ENCODE data around the gene RINL.

The RINL gene

DNA sequence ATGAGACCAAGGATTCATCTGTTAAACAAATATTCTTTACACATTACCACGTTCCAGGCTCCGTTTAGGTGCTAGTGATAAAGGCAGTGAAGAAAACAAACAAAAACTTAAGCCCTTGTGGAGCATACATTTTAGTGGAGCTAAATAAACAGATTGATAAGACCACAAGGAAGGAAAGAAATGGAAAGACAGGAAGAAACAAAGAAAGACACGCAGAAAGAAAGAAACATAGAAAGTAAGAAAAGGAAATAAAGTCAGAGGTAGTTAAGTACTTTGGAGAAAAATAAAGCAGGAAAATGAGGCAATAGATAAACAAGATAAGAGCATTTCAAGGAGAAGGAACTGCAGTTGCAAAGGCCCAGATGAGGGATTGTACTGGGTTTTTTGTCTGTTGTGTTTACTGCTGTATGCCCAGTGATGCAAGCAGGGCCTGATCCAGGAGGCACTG is 22.7 kb upstream of the RINL start:
- H2AFZ ChIP-seq = no peak overlapping the region
- H3K4me1 ChIP-seq = peaks cover 5% of the 10 kb centered on the region
- H3K4me3 ChIP-seq (ENCODE audit: low read depth, low read length) = peak overlapping the region; percentile 93
- TF ChIP-seq, protein P1, sequence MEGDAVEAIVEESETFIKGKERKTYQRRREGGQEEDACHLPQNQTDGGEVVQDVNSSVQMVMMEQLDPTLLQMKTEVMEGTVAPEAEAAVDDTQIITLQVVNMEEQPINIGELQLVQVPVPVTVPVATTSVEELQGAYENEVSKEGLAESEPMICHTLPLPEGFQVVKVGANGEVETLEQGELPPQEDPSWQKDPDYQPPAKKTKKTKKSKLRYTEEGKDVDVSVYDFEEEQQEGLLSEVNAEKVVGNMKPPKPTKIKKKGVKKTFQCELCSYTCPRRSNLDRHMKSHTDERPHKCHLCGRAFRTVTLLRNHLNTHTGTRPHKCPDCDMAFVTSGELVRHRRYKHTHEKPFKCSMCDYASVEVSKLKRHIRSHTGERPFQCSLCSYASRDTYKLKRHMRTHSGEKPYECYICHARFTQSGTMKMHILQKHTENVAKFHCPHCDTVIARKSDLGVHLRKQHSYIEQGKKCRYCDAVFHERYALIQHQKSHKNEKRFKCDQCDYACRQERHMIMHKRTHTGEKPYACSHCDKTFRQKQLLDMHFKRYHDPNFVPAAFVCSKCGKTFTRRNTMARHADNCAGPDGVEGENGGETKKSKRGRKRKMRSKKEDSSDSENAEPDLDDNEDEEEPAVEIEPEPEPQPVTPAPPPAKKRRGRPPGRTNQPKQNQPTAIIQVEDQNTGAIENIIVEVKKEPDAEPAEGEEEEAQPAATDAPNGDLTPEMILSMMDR (IDR thresholded peaks at IDR 0.05) = no peak
- H3K36me3 ChIP-seq (ENCODE audit: control insufficient read depth, insufficient read depth, low read length) = no peaks in the 10 kb centered on the region
- no peaks in the 10 kb centered on the region for H3K27me3 ChIP-seq (ENCODE audit: control insufficient read depth, insufficient read depth, low read length)
- no peak overlapping the region for H3K27ac ChIP-seq
- H3K9me3 ChIP-seq (ENCODE audit: control insufficient read depth, low read length) = no peaks in the 10 kb centered on the region
- peak overlapping the region; percentile 95 for H3K4me2 ChIP-seq (ENCODE audit: low read length)
- no peak overlapping the region for H3K9ac ChIP-seq
- H3K79me2 ChIP-seq = peaks cover 9% of the 10 kb centered on the region

DNA sequence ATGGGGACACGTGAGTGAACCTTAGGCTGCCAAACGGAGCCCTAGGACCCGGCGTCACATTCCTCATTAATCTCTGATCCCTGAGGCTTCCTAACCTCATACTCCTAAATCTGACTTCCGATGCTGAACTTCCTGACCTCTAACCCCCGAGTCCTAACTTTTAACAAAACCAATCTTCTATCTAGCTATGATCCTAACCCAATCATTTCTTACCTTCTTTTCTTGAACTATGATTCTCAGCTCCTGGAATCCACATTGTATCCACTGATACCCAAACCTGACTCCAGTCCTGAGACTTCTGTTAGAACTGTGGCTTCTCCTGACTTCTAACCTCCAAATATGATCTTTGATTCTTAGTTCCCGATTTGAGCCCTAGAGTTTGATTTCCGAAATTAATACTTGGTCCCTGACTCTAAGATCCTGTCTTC is 22.1 kb upstream of the RINL start:
- Histone ChIP-seq H3K9ac (no peak overlapping the region), H3K27ac (peak overlapping the region; percentile 68), H3K27me3 (ENCODE audit: control insufficient read depth, insufficient read depth, low read length) (no peaks in the 10 kb centered on the region), H3K4me3 (ENCODE audit: low read depth, low read length) (peak overlapping the region; percentile 93), H3K36me3 (ENCODE audit: control insufficient read depth, insufficient read depth, low read length) (no peaks in the 10 kb centered on the region), H2AFZ (peak overlapping the region; percentile 82), H3K4me2 (ENCODE audit: low read length) (peak overlapping the region; percentile 95), H3K9me3 (ENCODE audit: control insufficient read depth, low read length) (no peaks in the 10 kb centered on the region), H3K79me2 (peaks cover 9% of the 10 kb centered on the region), H3K4me1 (peaks cover 5% of the 10 kb centered on the region)
- TF ChIP-seq, protein P1 (IDR thresholded peaks at IDR 0.05) = no peak

DNA sequence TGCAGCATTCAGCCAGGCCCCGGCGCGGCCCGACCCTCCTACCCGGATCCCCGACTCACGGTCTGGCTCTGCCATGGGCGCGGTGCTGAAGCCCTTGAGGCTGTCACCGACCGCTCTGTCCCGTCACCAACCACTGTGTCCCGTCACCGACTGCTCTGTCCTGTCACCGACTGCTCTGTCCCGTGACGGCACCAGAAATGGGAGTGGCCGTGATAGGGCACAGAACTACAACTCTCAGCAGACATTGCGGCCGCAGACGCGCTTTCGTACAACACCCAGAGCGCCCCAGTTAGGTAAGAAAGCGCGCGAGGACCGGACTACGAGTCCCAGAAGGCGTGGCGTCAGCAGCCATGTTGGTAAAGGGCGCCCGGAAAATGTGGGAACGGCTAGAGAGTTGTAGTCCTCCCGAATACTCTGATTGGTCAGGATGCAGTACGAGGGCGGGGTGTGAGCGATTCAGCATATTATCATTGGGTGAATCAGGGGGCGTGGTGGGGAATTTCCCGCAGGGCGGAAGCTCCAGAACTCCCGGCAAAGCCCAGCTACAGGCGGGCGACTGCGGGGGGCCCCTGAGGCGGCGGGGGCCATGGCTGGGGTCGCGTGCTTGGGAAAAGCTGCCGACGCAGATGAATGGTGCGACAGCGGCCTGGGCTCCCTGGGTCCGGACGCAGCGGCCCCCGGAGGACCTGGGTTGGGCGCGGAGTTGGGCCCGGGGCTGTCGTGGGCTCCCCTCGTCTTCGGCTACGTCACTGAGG is 21.5 kb upstream of the RINL start, which contains the start of the genes NFKBIB and SIRT2:
Gene NFKBIB, plus strand, starts transcription at position 523 of the 755 bp plus-strand sequence. Its CDS starts 64 bp downstream, at position 587.
Gene SIRT2, minus strand, starts transcription at position 172 of the 755 bp plus-strand sequence. Its CDS starts 97 bp downstream, at position 75.
- peak within 1 kb of the TSS; percentile 93 for H3K4me3 ChIP-seq (ENCODE audit: low read depth, low read length)
- peak within 1 kb of the TSS; percentile 68 for H3K27ac ChIP-seq
- peak within 1 kb of the TSS; percentile 97 for H3K4me2 ChIP-seq (ENCODE audit: low read length)
- no peaks in the 10 kb centered on the region for H3K27me3 ChIP-seq (ENCODE audit: control insufficient read depth, insufficient read depth, low read length)
- peaks cover 5% of the 10 kb centered on the region for H3K4me1 ChIP-seq
- H3K36me3 ChIP-seq (ENCODE audit: control insufficient read depth, insufficient read depth, low read length) = no peaks in the 10 kb centered on the region
- H3K79me2 ChIP-seq = peaks cover 9% of the 10 kb centered on the region
- TF ChIP-seq, protein P1 (IDR thresholded peaks at IDR 0.05) = no peak
- H2AFZ ChIP-seq = peak within 1 kb of the TSS; percentile 82
- H3K9ac ChIP-seq = peak within 1 kb of the TSS; percentile 9
- no peaks in the 10 kb centered on the region for H3K9me3 ChIP-seq (ENCODE audit: control insufficient read depth, low read length)

DNA sequence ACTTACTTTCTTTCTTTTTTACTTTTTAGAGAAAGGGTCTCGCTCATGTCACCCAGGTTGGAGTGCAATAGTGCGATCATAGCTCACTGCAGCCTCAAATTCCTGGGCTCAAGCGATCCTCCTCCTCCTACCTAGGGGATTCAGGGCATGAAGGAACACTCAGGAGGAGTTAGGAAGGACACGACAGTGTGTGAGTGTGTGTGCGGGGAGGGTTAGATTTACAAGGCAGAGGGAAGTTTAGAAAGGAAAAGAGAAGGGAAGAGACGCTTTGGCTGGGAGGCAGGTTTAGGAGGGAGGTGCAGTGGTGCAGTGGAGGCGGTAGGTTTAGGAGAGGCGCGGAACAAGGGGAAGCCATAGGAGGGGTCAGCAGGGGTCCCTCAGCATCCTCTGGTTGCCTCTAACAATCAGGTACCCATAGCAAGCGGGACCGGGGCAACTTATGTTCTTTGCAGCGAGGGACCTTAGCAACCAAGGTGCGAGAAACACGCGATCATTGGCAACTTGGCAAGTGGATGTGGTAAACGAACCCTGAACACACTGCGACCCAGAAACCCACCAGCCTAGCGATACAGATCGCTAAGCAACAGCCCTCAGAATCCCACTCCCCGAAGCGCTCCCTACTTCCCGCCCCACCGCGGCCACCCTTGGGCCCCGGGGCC is 20.8 kb upstream of the RINL start:
- TF ChIP-seq, protein P1 (IDR thresholded peaks at IDR 0.05) = no peak
- Histone ChIP-seq H3K27ac (peak overlapping the region; percentile 43), H3K4me2 (ENCODE audit: low read length) (peak overlapping the region; percentile 97), H3K4me1 (peaks cover 5% of the 10 kb centered on the region), H3K9ac (peak overlapping the region; percentile 9), H3K9me3 (ENCODE audit: control insufficient read depth, low read length) (no peaks in the 10 kb centered on the region), H3K79me2 (peaks cover 9% of the 10 kb centered on the region), H3K36me3 (ENCODE audit: control insufficient read depth, insufficient read depth, low read length) (no peaks in the 10 kb centered on the region), H3K4me3 (ENCODE audit: low read depth, low read length) (peak overlapping the region; percentile 93), H2AFZ (peak overlapping the region; percentile 55), H3K27me3 (ENCODE audit: control insufficient read depth, insufficient read depth, low read length) (no peaks in the 10 kb centered on the region)

Measured in parathyroid adenoma (tissue), 2 donors.